Right lobe of liver (tissue), 4 donors: Measurements from ENCODE around the gene MACF1.
"Not testable (repeated sequence)": the region's sequence is repeated elsewhere in the genome, so short reads cannot be mapped to it uniquely, and the experiment has no call there.

ENCODE experiments used
- CTCF ChIP-seq, 4 donors: fragments of 200-600 bp in 3 of 4; fragments of 450-650 bp in 1 of 4; IDR thresholded peaks; one replicate each; pipeline versions ENCODE4 v1.5.1 to v1.8.0; 2016 to 2022; ENCODE audit warnings: antibody characterized with exemption in 4 of 4, mild to moderate bottlenecking in 2 of 4
- POLR2A ChIP-seq: fragments of 450-650 bp; IDR thresholded peaks from one replicate; pipeline ENCODE4 v1.6.1; 2017; ENCODE audit warnings: antibody characterized with exemption, mild to moderate bottlenecking
- donor health status: DM: no; HTN: no; CAD: no.
- donor health status: DM: no; HTN: no; CAD: no.
- donor health status: DM: no; HTN: yes; CAD: no.

- TF ChIP-seq POLR2A; CTCF (IDR thresholded peaks at IDR 0.05): not testable (repeated sequence)
Measured at GRCh38 chr1:39467108-39467720, 262.7 kb downstream of the MACF1 start.
